Epidermal melanocyte (primary cell): ENCODE data around the gene LRRFIP2.
A peak's percentile ranks its signal among the peaks of the same experiment; 100 is the strongest.
"Not testable (repeated sequence)": the region's sequence is repeated elsewhere in the genome, so short reads cannot be mapped to it uniquely, and the experiment has no call there.

Experiments used
- DNase-seq: peaks from one replicate; pipeline ENCODE4 v3.0.0; 2011; ENCODE audit warnings: low spot score; ENCODE audit not compliant: insufficient read length

Gene LRRFIP2

DNA sequence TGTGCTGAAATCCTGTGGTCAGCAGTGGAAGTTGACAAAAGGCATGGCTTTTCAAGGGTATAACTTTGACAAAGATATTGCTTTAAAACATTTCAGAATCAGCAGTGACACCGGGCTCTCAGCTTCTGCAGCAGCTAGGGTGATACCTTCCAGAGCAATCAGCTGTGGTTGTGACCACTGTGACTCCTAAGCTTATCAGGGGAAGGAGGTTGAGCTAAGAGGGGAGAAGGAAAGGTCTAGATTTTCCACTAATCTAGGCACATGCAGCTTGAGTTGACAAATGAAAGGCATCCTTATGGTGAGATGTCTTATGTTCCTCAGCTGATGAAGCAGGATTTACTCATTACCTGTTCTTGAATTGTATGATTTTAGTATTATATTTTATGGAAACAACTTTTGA, 16.3 kb upstream of the LRRFIP2 start:
- no peak for DNase-seq

DNA sequence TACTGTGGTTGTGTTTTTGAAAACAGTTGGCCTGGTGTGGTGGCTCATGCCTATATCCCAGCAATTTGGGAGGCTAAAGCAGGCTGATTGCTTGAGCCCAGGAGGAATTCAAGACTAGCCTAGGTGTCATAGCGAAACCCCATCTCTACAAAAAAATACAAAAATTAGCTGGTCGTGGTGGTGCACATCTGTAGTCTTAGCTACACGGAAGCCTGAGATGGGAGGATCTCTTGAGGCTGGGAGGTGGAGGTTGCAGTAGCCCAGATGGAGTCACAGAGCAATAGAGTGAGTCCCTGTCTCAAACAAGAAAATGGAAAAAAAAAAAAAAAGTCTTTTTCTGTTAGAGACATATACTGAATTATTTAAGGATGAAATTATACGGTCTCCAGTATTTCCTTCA, 14.7 kb upstream of the LRRFIP2 start:
- DNase-seq: no peak

DNA sequence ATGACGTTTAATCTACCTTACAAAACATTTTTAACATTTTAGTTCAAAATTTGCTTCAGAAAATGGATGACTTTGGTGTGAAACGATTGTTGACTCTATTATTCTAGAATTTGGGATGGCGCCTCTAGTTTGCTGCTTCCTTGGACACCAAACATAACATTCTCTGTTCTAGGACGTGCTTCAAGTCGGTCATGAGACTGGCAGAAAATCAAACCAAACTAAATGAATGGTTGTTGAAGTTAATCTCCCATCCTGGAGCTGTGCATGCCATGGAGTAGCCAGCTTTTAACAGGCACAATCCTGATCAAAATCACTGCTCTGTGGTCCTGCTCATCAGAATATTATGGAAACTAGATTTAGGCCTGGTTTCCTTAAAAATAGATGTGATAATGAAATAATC, 9.6 kb upstream of the LRRFIP2 start:
- no peak for DNase-seq

DNA sequence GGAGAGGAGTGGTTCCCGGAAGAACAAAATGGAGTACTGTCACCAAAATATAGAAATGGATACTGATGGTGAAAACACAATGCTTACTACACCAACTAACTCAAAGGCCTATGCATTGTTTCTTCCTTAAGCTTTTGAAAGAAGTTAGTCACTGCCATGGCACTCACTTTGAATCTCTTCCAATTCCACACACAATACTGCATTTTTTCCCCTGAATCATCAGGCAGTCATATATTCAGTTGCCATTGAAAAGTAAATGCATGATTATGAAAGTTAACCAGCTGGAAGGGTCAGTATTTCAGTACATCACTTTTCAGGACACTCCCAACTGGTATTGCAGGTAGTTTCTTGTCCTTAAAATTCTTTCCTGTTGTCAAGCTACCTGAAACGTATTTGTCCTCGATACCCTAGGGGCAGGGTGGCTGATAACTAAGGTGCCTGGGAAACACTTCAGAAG, 9.0 kb upstream of the LRRFIP2 start:
- no peak for DNase-seq

DNA sequence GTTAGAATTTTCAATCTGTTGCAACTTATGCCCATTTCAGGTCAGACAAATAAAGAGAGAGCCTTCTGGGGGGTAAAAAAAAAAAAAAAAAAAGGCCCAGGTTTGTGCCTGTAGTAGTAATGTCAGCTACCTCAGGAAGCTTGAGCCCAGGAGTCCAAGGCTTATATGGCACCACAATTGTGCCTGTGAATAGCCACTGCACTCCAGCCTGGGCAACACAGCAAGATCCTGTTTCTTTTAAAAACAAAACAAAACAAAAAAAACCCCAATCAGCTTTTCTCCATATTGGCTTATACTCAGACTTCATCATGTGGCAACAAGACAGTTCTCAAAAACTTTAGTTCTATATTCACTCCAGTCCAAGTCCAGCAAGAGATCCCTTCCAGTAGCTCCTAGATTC, 8.4 kb upstream of the LRRFIP2 start:
- no peak for DNase-seq

DNA sequence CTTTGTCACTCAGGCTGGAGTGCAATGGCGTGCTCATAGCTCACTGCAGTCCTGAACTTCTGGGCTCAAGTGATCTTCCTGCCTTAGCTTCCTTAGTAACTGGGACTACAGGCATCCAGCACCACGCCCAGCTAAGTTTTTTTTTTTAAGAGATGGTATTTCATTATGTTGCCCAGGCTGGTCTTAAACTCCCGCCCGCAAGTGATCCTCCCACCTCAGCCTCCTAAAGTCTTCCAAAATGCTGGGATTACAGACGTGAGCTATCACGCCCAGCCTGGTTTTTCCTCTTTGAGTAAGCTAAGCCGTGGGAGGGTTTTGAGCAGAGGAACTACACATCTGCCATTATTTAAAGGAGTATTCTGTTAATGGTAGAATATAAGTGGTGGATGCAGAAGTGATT, 7.4 kb upstream of the LRRFIP2 start:
- DNase-seq: no peak

DNA sequence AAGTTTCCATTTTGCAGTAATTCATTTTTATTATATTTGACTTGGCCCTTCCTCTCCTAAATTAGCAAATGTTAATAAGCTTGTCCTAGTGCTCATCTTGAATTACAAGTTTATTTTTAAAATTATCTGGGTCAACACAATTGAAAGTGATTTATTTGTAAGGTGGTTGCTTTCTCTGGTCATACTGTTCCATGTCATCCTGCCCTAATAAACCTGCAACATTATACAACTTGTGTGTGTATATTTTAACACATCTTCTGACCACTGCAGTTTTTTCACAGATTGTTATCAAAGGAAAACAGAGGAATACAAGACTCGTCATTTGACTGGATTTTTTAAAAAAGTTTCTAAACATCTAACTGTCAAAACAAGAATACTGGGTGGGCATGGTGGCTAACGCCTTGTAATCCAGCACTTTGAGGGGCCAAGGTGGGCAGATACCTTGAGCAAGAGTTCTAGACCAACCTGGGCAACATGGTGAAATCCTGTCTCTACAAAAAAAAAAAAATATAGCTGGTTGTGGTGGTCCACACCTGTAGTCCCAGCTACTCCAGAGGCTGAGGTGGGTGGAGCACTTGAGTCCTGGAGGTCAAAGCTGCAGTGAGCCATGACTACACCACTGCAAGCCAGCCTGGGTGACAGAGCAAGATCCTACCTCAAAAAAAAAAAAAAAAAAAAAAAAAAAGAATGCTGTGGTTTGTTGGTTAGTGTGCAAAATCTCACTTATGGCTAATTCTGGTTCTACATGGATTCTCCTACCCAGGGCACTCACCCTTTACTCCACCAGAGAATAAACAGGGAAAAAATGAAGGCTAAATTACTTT, 5.0 kb upstream of the LRRFIP2 start:
- DNase-seq: no peak

DNA sequence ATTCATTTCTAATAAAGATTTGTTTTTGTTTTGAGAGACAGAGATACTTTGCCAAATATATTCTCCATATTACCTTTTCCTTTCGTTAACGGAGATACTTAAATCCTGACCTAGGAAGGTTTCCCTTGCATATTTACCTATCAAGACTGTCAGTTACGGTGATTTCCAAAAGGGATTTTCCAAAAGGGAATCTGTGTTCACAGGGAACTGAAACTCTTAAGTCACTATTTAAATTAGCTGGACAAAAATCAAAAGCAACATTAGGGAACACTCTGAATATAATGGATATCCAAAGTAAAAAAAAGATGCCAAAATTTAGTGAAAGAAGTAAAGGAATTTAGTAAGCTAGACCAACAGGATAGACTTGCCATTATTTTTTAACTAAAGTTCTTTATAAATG, 576 bp downstream of the LRRFIP2 start:
- no peak for DNase-seq

DNA sequence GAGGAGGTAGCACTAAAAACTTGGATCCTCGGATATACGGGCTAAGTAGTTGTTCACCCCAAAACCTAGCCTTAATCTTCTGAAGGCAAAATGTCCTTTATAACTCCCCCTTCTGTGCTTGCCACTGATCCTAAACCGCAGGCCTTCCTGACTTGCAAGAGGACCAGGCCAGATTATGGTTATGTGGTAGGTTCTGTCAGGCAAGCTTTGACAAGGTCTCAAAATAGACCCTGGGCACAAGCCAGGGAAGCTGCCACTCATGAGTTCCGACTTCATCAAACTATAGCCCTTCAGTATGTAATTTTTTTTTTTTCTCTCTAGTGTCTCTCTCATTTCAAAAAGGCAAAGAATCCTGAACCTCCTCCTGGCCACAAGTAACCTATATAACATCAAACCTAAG, 3.2 kb downstream of the LRRFIP2 start:
- DNase-seq: no peak

DNA sequence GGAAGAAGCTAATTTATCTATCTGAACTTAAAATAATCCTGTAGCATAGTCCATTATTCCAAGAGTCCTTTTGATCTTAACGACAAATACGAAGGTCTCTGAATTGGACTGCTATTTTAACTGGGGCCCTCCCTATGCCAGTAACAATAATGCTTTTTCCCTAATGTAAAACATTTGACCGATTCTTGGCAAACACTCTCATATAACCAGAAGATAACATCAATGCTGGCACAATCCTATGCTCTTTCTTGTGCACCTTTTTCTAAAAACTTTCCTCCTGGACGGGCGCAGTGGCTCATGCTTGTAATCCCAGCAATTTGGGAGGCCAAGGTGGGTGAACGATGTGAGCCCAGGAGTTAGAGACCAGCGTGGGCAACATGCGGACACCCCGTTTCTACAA, 3.9 kb downstream of the LRRFIP2 start:
- DNase-seq: no peak

DNA sequence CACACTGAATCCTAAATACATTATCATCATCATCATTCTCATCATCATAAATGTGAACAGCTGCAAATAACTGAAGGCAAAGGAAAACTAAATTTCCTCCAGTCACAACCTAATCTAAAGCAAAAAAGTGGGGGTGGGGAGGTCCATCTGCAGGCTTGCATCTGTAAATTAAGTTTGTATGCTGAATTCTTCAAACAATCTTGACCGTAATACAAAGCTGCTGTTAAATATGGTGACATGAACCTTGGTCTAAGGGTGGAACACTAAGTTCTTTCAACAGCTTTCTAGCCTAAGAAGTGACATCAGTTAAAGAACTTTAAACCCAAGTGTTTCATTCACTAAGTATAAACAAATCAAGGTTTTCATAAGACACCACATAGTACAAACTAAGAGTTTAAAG, 4.3 kb downstream of the LRRFIP2 start:
- DNase-seq: no peak

DNA sequence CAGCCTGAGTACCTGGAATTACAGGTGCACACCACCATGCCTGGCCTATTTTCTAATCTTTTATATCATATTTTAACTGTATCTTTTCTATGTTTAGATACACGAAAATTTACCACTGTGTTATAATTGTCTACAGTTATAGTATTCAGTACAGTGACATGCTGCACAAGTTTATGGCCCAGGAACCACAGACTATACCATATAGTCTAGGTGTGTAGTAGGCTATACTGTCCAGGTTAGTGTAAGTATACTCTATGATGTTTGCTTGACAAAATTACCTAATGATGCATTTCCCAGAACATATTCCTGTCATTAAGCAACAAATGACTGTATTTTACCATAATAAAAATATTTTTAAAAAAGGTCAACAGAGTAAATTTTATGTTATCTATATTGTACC, 5.5 kb downstream of the LRRFIP2 start:
- DNase-seq: no peak

DNA sequence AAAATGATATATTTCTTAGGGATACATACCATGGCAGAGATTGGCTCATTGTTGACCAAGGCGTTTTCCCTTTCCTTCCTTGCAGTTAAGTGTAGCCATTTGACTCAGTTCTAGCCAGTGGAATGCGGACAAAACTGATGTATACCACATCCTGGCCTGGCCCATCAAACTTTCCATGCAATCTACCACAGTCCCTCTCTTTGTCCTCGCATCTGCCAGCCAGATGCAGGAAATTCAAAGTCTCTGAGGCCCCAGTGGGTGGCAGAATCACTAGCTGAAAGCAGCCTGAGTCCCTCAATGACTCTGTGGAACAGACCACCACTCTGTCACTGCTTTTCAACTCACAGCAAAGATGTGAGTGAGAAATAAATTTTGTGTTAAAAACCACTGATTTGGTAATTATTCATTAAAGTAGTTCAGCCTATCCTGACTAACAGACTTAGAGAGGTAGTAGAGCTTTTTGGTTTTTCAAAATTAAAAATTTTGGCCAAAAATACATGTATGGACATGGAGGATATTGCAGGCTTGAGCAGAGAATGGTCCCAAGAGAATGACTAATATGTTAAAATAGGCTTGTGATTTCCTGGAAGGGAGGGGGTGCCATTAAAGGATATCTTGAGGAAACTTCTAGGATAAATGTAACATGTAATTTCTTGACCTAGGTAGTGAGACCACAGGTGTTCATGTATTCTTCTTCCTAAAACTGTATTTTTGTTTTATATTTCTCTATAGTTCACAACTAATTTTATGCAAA, 10.9 kb downstream of the LRRFIP2 start:
- peak; percentile 45 for DNase-seq

DNA sequence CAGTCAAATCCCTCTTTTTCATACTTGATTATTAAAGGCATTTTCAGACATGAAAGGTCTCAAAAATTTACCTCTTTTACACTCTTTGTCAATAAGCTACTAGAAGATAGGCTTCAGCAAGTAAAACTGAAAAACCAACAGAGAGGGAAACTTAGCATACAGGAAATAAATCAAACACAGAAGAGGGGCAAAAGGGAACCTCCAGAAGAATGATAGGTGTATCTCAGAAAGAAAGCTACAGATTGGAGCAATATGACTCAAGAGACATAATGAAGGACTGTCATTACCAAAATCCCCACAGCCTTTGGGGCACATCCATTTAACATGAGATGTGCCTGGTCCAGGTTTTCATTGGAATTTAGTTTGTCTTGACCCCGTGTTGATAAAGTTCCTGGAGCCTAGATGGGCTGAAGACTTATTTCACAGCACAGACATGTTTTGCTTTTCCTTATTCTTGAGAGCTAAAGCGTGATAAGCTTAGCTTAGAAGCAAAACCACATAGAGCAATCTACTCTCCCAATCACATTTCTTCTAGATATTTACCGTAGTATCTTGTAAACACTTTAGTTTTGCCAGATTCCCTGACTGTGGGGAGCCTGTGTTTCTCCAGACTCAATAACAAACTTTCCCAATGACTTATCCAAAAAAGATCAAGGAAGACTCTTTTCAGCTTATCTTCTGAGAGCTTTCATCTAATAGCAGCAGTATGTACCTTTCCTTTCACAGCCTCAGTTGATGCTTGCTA, 11.7 kb downstream of the LRRFIP2 start:
- no peak for DNase-seq

DNA sequence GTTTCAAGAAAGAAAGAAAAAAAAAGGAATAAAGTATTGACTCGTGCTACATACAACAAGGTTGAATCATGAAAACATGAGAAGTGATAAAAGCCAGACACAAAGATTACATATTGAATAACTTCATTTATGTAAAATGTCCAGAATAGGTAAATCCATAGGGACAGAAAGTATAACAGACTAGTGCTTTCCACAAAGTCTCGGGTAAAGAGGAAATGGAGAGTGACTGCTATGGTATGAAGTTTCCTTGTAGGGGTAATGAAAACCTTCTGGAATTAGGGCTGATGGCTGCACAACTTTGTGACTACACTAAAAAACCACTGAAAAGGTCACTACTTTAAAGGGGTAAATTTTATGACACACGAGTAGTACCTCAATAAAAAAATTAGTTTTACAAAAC, 13.0 kb downstream of the LRRFIP2 start:
- DNase-seq: no peak

DNA sequence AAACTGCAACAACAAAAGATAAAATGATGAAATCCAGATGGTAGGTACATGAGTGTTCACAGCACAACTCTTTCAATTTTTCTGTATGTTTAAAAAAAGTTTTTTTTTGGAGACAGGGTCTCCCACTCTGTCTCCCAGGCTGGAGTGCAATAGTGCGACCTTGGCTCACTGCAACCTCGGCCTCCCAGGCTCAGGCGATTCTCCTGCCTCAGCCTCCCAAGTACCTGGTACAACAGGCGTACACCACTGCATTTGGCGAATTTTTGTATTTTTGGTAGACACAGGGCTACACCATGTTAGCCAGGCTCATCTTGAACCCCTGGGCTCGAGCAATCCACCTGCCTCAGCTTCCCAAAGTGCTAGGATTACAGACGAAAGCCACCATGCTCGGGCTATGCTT, 18.6 kb downstream of the LRRFIP2 start:
- no peak for DNase-seq

DNA sequence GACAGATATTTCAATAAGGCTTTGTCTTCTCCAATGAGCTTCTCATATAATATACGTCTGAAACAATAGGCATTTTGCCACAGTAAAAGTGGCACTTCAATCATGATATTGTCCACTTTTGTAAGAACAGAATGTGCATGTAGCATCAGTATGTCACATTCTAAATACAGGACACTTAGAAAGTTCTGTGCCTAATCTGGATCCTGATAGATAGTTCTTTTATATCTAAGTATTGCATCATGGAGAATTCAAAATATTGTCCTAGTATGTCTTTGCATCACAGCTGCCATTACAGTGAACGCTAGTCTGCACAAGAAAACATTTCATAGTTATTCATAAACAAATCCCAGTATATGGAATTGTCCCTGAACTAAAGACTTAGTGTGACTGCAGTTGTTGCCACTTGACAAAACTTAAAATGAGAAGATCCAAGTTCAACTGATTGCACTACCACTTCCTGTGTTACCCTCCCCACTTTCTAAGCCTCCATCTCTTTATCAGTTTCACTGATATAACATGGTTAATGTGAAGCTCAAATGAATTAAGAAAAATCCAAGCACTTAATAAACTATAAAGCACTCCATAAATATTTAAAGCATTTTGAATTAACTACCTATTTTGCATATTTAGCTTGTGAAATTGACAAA, 19.6 kb downstream of the LRRFIP2 start:
- DNase-seq: no peak

DNA sequence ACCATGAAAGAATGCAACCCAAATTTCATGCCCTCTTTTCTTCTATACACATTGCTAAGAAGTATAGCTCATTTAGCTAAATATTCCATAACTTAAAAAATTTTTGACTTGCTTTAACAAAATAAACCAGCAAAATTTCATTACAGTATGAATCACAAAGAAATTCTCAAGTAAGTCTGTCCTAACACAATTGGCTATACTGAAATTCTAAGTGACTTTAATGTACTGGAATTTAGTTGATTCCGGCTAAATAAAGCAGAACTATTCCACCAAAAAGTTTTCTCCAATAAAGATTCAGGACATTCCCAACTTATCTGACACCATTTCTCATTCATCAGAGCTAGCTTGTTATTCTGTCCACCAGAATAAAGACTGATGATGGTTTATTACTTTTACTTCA, 23.8 kb downstream of the LRRFIP2 start:
- no peak for DNase-seq

DNA sequence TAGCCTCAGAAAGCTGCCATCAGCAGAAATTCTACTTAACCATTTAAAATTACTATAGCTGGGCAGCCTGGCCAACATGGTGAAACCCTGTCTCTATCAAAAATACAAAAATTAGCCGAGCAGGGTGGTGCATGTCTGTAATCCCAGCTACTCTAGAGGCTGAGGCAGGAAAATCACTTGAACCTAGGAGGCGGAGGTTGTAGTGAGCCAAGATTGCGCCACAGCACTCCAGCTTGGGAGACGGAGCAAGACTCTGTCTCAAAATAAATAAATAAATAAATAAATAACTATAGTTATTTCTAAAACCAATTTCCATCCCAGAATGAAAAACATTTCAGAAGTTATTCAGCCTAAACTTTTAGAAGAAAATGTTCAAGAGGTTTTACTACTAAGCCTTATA, 25.1 kb downstream of the LRRFIP2 start:
- DNase-seq: no peak

DNA sequence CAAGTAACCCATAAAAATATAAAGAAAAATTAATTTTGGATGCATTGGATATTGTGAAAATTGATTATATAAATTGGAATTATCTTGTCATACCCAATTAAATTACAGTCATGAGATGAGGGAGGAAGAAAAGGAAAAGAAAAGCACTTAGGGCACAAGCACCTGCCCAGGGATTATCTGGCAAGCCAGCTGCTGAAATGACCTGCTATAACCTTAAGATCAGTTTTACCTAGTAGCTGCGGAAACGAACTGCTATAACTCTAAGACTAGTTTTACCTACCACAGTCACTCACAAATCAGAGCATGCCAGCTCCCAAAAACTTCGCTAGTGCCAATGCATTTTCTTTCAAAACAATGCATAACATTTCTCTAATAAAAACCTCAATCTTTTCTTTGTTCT, 26.2 kb downstream of the LRRFIP2 start:
- no peak for DNase-seq

DNA sequence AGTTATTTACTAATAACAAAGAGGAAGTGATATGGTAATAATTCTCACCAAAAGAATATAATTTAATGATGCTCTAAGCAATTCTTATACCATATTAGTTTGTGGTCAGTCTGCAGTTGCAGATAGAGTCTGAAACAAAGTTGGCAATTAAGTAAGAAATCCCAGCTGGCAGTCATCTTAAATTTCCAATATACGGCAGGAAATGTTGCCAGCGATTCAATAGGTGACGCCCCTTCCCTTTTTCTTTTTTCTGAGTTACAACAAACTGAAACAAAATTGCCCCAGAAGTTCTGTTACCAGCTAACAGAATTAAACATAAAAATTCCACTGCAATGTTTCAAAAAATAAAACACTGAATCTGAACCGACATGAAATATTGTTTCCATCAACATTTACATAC, 26.7 kb downstream of the LRRFIP2 start:
- DNase-seq: no peak

DNA sequence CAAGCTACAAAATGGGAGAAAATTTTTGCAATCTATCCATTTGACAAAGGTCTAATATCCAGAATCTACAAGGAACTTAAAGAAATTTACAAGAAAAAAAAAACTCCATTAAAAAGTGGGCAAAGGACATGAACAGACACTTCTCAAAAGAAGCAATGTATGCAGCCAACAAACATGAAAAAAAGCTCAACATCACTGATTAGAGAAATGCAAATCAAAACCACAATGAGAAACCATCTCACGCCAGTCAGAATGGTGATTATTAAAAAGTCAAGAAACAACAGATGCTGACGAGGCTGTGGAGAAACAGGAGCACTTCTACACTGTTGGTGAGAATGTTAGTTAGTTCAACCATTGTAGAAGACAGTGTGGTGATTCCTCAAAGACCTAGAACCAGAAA, 27.5 kb downstream of the LRRFIP2 start:
- DNase-seq: not testable (repeated sequence)
